ENCODE data around the gene SMIM38. TPM values are rescaled to one million over a fixed set of nuclear protein-coding genes. Genes with fewer than 3 reads are reported as not detected.

SMIM38 gene
- total RNA-seq, 1 experiment from 2014 or later = 0.33 TPM

DNA sequence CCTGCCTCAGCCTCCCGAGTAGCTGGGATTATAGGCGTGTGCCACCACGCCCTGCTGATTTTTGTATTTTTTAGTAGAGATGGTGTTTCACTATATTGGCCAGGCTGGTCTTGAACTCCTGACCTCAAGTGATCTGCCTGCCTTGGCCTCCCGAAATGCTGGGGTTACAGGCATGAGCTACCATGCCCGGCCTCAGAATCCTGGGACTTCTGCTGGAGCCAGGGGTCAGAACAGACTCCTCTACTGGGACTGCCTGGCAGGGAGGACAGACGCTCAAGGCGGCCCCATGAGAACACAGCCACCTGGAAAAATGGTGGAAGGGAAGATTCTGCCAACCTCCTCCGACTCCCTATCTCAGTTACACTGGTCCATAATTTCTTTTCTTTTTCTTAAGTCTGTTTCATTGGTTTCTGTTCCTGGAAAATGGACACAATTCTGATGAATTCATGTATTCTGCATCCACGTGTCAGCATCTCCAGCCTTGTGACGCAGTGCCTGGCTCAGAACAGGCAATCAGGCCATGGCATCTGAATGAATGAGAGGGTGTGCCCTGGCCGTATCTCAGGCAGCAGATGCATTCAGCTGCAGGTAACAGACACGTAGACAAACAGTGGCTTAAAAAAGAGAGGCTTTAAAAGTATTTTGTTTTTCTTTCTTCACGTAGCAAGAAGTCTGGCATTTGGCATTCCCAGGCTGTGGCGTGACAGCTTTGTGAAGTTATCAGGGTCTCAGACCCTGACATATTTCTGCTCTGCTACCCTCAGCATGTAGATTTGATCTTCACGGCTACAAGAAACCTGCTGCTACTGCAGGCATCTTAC is 4.8 kb downstream of the SMIM38 start:
- intact Hi-C loops (cut with micrococcal nuclease; ENCODE audit: unreplicated experiment) = no loop called here
- no peak for TF ChIP-seq CTCF (IDR thresholded peaks at IDR 0.05; ENCODE audit: unreplicated experiment)
- no peak for DNase-seq
- Mint-ChIP-seq H3K4me3 (ENCODE audit: low read depth, unreplicated experiment) (no peak overlapping the region), H3K36me3 (ENCODE audit: insufficient read depth, unreplicated experiment) (no peaks in the 10 kb centered on the region), H3K27ac (ENCODE audit: unreplicated experiment) (no peak overlapping the region), H3K9me3 (ENCODE audit: low read depth, unreplicated experiment) (peaks cover 5% of the 10 kb centered on the region), H3K27me3 (ENCODE audit: unreplicated experiment) (no peaks in the 10 kb centered on the region), H3K4me1 (ENCODE audit: low read depth, unreplicated experiment) (peaks cover 5% of the 10 kb centered on the region)
- CTCF ChIA-PET = interaction anchor here (0.6 kb wide), 1 partner anchor 1365 kb away, joined by 3 read pairs; no protein-coding TSS in a partner anchor
- BruUV-seq (replicated peaks) = no TSS peak

DNA sequence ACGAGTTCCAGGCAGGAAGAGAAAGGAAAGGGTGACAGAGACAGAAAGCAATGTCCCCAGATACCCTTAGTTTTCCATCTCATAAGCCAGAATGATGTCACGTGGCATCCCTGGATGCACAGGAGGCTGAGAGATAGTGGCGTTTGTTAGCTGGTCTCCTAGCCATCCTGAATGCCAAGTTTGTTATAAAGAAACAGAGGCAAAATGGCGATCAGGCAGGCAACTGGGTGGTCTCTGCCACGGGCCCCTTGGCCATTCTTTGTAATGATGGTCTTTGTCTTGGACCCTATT is 5.3 kb downstream of the SMIM38 start:
- no TSS peak for BruUV-seq (replicated peaks)
- no peak for DNase-seq
- Mint-ChIP-seq H3K27me3 (ENCODE audit: unreplicated experiment) (no peaks in the 10 kb centered on the region), H3K4me3 (ENCODE audit: low read depth, unreplicated experiment) (no peak overlapping the region), H3K4me1 (ENCODE audit: low read depth, unreplicated experiment) (peaks cover 8% of the 10 kb centered on the region), H3K27ac (ENCODE audit: unreplicated experiment) (no peak overlapping the region), H3K9me3 (ENCODE audit: low read depth, unreplicated experiment) (peaks cover 5% of the 10 kb centered on the region), H3K36me3 (ENCODE audit: insufficient read depth, unreplicated experiment) (no peaks in the 10 kb centered on the region)
- TF ChIP-seq CTCF (IDR thresholded peaks at IDR 0.05; ENCODE audit: unreplicated experiment) = no peak
- CTCF ChIA-PET = no interaction called here
- intact Hi-C loops (cut with micrococcal nuclease; ENCODE audit: unreplicated experiment) = no loop called here

GRCh38 chr11:69162505-69162904 is 6.8 kb downstream of the SMIM38 start:
- Mint-ChIP-seq H3K27ac (ENCODE audit: unreplicated experiment) (no peak overlapping the region), H3K4me1 (ENCODE audit: low read depth, unreplicated experiment) (peaks cover 23% of the 10 kb centered on the region), H3K27me3 (ENCODE audit: unreplicated experiment) (no peaks in the 10 kb centered on the region), H3K36me3 (ENCODE audit: insufficient read depth, unreplicated experiment) (peaks cover 5% of the 10 kb centered on the region), H3K9me3 (ENCODE audit: low read depth, unreplicated experiment) (peaks cover 5% of the 10 kb centered on the region), H3K4me3 (ENCODE audit: low read depth, unreplicated experiment) (no peak overlapping the region)
- no peak for TF ChIP-seq CTCF (IDR thresholded peaks at IDR 0.05; ENCODE audit: unreplicated experiment)
- CTCF ChIA-PET = no interaction called here
- no peak for DNase-seq
- intact Hi-C loops (cut with micrococcal nuclease; ENCODE audit: unreplicated experiment) = no loop called here
- BruUV-seq (replicated peaks) = no TSS peak

DNA sequence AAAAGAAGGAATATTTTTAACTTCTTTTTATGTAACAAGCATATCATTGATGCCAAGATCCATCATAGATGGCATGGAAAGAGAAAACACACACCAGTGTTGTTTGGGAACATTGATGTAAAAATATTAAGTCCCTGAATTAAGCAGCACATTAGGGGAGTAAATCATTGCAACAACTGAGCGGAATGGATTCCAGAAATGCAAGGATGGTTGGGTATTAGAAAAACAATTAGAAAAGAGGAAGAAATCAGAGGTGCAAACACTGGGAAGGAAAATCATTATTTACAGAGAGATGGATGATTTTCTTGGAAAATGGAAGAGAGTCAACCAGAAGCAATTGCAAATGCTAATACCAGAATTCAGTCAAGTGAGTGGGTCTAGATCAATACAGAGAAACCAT is 8.1 kb downstream of the SMIM38 start:
- no peak for DNase-seq
- CTCF ChIA-PET = no interaction called here
- Mint-ChIP-seq H3K27me3 (ENCODE audit: unreplicated experiment) (no peaks in the 10 kb centered on the region), H3K27ac (ENCODE audit: unreplicated experiment) (no peak overlapping the region), H3K36me3 (ENCODE audit: insufficient read depth, unreplicated experiment) (peaks cover 5% of the 10 kb centered on the region), H3K4me1 (ENCODE audit: low read depth, unreplicated experiment) (peaks cover 33% of the 10 kb centered on the region), H3K4me3 (ENCODE audit: low read depth, unreplicated experiment) (no peak overlapping the region), H3K9me3 (ENCODE audit: low read depth, unreplicated experiment) (peaks cover 5% of the 10 kb centered on the region)
- intact Hi-C loops (cut with micrococcal nuclease; ENCODE audit: unreplicated experiment) = no loop called here
- no TSS peak for BruUV-seq (replicated peaks)
- no peak for TF ChIP-seq CTCF (IDR thresholded peaks at IDR 0.05; ENCODE audit: unreplicated experiment)
